Endothelial cell of umbilical vein (primary cell): Measurements from ENCODE around the gene CTDSP1. TPM values are rescaled to one million over a fixed set of nuclear protein-coding genes. Genes with fewer than 3 reads are reported as not detected.

ENCODE experiments used
- BruUV-seq: library from RNA; stranded (reverse); fragments of 400-500 nt; replicated peaks from 2 replicates; lab custom pipeline; 2021; lab: Mats Ljungman, UMichigan
- CTCF ChIA-PET: fragments of 300-600, 350-600 bp; sonication (Branson Sonifier 250); formaldehyde crosslinking; loops from one replicate; lab custom pipeline; 2021; ENCODE audit warnings: antibody characterized with exemption, inconsistent platforms; lab: Charles Lee
- POLR2A ChIA-PET: fragments of 300-600, 350-600 bp; sonication (Branson Sonifier 250); formaldehyde crosslinking; loops from one replicate; lab custom pipeline; 2021; ENCODE audit warnings: antibody characterized with exemption, inconsistent platforms; lab: Charles Lee
- DNase-seq: peaks from one replicate; pipeline ENCODE4 v3.0.0-alpha.2; 2011; ENCODE audit warnings: low read depth, low spot score
- FAIRE-seq: peaks from 2 replicates; lab custom pipeline; 2011; peaks lifted over from hg19 to GRCh38; lab: Jason Lieb, UNC
- H2AFZ ChIP-seq: 2 replicates; pipeline ENCODE4 v1.6.0; 2012; ENCODE audit warnings: low read depth, low read length, control low read depth, inconsistent platforms
- H3K27ac ChIP-seq: 2 replicates; pipeline ENCODE4 v1.5.1; 2011; ENCODE audit warnings: low read depth, mild to moderate bottlenecking, control low read depth, low read length, moderate library complexity; ENCODE audit not compliant: insufficient read depth
- H3K27me3 ChIP-seq, 2 experiments: 2 replicates each; pipeline versions ENCODE4 v1.6.0 to v1.6.1; 2011; ENCODE audit warnings: low read length in 2 of 2, mixed read lengths in 1 of 2; ENCODE audit not compliant: control insufficient read depth in 2 of 2, insufficient read depth in 2 of 2
- H3K36me3 ChIP-seq, 2 experiments: 2 replicates in 1 of 2; 3 replicates in 1 of 2; pipeline ENCODE4 v1.5.1; 2011; ENCODE audit warnings: low read length in 2 of 2, mild to moderate bottlenecking in 1 of 2, moderate library complexity in 1 of 2; ENCODE audit not compliant: control insufficient read depth in 2 of 2, insufficient read depth in 2 of 2; ENCODE audit errors: extremely low read depth in 1 of 2
- H3K4me1 ChIP-seq: 3 replicates; pipeline ENCODE4 v1.5.1; 2011; ENCODE audit warnings: mild to moderate bottlenecking, low read length; ENCODE audit not compliant: control insufficient read depth, insufficient read depth; ENCODE audit errors: extremely low read depth
- H3K4me2 ChIP-seq: 2 replicates; pipeline ENCODE4 v1.6.1; 2011; ENCODE audit warnings: low read length, control low read depth, mixed read lengths; ENCODE audit not compliant: insufficient read depth
- H3K4me3 ChIP-seq, 3 experiments: fragments of 200-600 bp in 1 of 3; sonication (generic), shearing (Covaris generic) in 1 of 3; replicated peaks in 1 of 3; 2 replicates each; pipeline ENCODE4 v1.5.1; 2011 to 2016; ENCODE audit warnings: control low read depth in 3 of 3, low read length in 3 of 3, mild to moderate bottlenecking in 2 of 3, inconsistent platforms in 1 of 3, low read depth in 1 of 3, moderate library complexity in 1 of 3; ENCODE audit not compliant: insufficient read depth in 1 of 3
- H3K79me2 ChIP-seq: 2 replicates; pipeline ENCODE4 v1.6.0; 2012; ENCODE audit warnings: low read length, inconsistent platforms; ENCODE audit not compliant: control insufficient read depth, insufficient read depth
- H3K9ac ChIP-seq: replicated peaks from 2 replicates; pipeline ENCODE3; 2011; ENCODE audit warnings: low read length, control low read depth; ENCODE audit not compliant: insufficient read depth; ENCODE audit errors: extremely low read depth
- H3K9me1 ChIP-seq: replicated peaks from 3 replicates; pipeline ENCODE4 v1.6.0; 2011; ENCODE audit warnings: mild to moderate bottlenecking, low read length; ENCODE audit not compliant: control insufficient read depth, insufficient read depth; ENCODE audit errors: extremely low read depth
- H3K9me3 ChIP-seq: replicated peaks from 2 replicates; pipeline ENCODE4 v1.5.1; 2012; ENCODE audit warnings: low read length, inconsistent platforms; ENCODE audit not compliant: control insufficient read depth, insufficient read depth
- H4K20me1 ChIP-seq: replicated peaks from 2 replicates; pipeline ENCODE3; 2011; ENCODE audit warnings: mild to moderate bottlenecking, low read length; ENCODE audit not compliant: control insufficient read depth, insufficient read depth; ENCODE audit errors: extremely low read depth
- EZH2 ChIP-seq: IDR thresholded peaks from 2 replicates; pipeline ENCODE4 v1.6.1; 2012; ENCODE audit warnings: borderline replicate concordance, low read depth, mild to moderate bottlenecking, moderate library complexity, low read length, inconsistent platforms; ENCODE audit not compliant: severe bottlenecking
- FOS ChIP-seq: IDR thresholded peaks from 2 replicates; pipeline ENCODE4 v1.6.1; 2011; ENCODE audit warnings: mild to moderate bottlenecking, low read length, moderate library complexity, borderline replicate concordance; ENCODE audit not compliant: insufficient read depth
- GATA2 ChIP-seq: IDR thresholded peaks from 2 replicates; pipeline ENCODE4 v1.7.0; 2011; ENCODE audit warnings: low read depth, mild to moderate bottlenecking, moderate library complexity, mixed read lengths, low read length; ENCODE audit not compliant: insufficient read length, insufficient read depth
- JUN ChIP-seq: IDR thresholded peaks from 2 replicates; pipeline ENCODE4 v1.6.1; 2011; ENCODE audit warnings: borderline replicate concordance, low read depth; ENCODE audit not compliant: insufficient read length, insufficient read depth
- MYC ChIP-seq: IDR thresholded peaks from one replicate; pipeline ENCODE4 v1.6.1; 2011; ENCODE audit warnings: mild to moderate bottlenecking, low read depth, low read length
- POLR2A ChIP-seq: IDR thresholded peaks from 2 replicates; pipeline ENCODE4 v1.6.1; 2012; ENCODE audit warnings: low read depth, mild to moderate bottlenecking, control low read depth, low read length
- POLR2AphosphoS5 ChIP-seq: IDR thresholded peaks from 2 replicates; pipeline ENCODE4 v1.6.1; 2012; ENCODE audit warnings: low read depth, mild to moderate bottlenecking, control low read depth, low read length, moderate library complexity; ENCODE audit not compliant: insufficient read depth
- dilution Hi-C: fragments of 300-500 bp; cut with MboI; formaldehyde crosslinking; loops from one replicate; pipeline ENCODE4 v1.15.0; 2019; ENCODE audit warnings: low sequenced_read_pairs; ENCODE audit not compliant: extremely low pct_ligation_motif_present
- intact Hi-C: fragments of 100-400 bp; cut with micrococcal nuclease; formaldehyde crosslinking; loops from one replicate; pipeline ENCODE4 v1.10.0; 2022
- polyA plus RNA-seq, 4 experiments: library from polyadenylated mRNA; depleted of rRNA in 3 of 4; stranded (reverse) in 3 of 4; unstranded in 1 of 4; fragments of >200 nt; gene quantifications; 2 replicates each; pipeline versions ENCODE4 v1.2.1 to v1.2.3, GENCODE V29; 2011 to 2012; ENCODE audit warnings: missing spikeins in 1 of 4
- total RNA-seq: library from RNA; stranded (reverse); gene quantifications from 2 replicates; pipeline ENCODE4 v1.2.3, GENCODE V29; 2021
- TF ChIP-seq, protein P1 (sequence below): IDR thresholded peaks from 2 replicates; pipeline ENCODE4 v1.6.1; 2011; ENCODE audit not compliant: insufficient read depth, insufficient read length
- TF ChIP-seq, protein P2 (sequence below), 2 donors: IDR thresholded peaks; 1 replicate in 1 of 2; 2 replicates in 1 of 2; pipeline ENCODE4 v1.5.1; 2011; ENCODE audit warnings: low read length in 2 of 2, mild to moderate bottlenecking in 2 of 2, moderate library complexity in 2 of 2, control low read depth in 1 of 2, inconsistent platforms in 1 of 2, low read depth in 1 of 2; ENCODE audit not compliant: insufficient read depth in 1 of 2; ENCODE audit errors: extremely low read depth in 1 of 2

Gene CTDSP1
- total and polyA plus RNA-seq, 2 donors (not counting 3 experiments of a cell fraction or from before 2014, with no cell fraction given): 86.1 to 112 TPM

DNA sequence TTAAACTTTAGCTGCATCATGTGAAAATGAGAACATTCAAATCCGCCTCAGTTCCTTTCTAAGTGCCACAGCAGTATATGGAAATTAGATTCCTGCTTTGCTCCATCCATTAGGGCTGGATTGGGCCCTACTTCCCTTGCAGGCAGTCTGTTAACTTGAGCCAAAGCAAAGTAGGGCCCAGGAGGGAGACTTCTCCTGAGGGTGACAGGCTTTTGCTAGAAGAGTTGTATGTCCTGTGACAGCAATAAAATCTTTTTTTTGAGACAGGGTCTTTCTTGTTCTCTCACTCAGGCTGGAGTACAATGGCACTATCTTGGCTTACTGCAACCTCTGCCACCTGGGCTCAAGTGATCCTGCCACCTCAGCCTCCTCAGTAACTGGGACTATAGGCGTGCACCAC is 47.4 kb downstream of the CTDSP1 start:
- no TSS peak for BruUV-seq
- no peak for FAIRE-seq
- no peaks in the 10 kb centered on the region for H4K20me1 ChIP-seq
- H3K4me3 ChIP-seq: no peak overlapping the region
- ChIA-PET CTCF (interaction anchor here (4.1 kb wide), 1 partner anchor 19 kb away, joined by 14 read pairs; no protein-coding TSS in a partner anchor), POLR2A (no interaction called here)
- TF ChIP-seq, protein P1, sequence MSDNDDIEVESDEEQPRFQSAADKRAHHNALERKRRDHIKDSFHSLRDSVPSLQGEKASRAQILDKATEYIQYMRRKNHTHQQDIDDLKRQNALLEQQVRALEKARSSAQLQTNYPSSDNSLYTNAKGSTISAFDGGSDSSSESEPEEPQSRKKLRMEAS: no peak
- no peak for TF ChIP-seq JUN
- TF ChIP-seq EZH2: no peak
- no peak for TF ChIP-seq MYC
- TF ChIP-seq POLR2AphosphoS5: no peak
- TF ChIP-seq FOS: no peak
- no peak for TF ChIP-seq GATA2
- TF ChIP-seq, protein P2, sequence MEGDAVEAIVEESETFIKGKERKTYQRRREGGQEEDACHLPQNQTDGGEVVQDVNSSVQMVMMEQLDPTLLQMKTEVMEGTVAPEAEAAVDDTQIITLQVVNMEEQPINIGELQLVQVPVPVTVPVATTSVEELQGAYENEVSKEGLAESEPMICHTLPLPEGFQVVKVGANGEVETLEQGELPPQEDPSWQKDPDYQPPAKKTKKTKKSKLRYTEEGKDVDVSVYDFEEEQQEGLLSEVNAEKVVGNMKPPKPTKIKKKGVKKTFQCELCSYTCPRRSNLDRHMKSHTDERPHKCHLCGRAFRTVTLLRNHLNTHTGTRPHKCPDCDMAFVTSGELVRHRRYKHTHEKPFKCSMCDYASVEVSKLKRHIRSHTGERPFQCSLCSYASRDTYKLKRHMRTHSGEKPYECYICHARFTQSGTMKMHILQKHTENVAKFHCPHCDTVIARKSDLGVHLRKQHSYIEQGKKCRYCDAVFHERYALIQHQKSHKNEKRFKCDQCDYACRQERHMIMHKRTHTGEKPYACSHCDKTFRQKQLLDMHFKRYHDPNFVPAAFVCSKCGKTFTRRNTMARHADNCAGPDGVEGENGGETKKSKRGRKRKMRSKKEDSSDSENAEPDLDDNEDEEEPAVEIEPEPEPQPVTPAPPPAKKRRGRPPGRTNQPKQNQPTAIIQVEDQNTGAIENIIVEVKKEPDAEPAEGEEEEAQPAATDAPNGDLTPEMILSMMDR (IDR thresholded peaks at IDR 0.05; ENCODE audit: extremely low read depth in 1 of 2, insufficient read depth in 1 of 2, low read depth in 1 of 2, low read length in 2 of 2): no peak
- no peak for TF ChIP-seq POLR2A
- no peaks in the 10 kb centered on the region for H3K36me3 ChIP-seq
- intact Hi-C loops: no loop called here
- H3K9me1 ChIP-seq: no peaks in the 10 kb centered on the region
- peaks cover 16% of the 10 kb centered on the region for H3K4me1 ChIP-seq
- H3K4me2 ChIP-seq: no peak overlapping the region
- no peak overlapping the region for H3K27ac ChIP-seq
- no peak overlapping the region for H3K9ac ChIP-seq
- dilution Hi-C loops: no loop called here
- DNase-seq: no peak
- no peaks in the 10 kb centered on the region for H3K9me3 ChIP-seq
- no peak overlapping the region for H2AFZ ChIP-seq
- H3K79me2 ChIP-seq: no peaks in the 10 kb centered on the region
- no peaks in the 10 kb centered on the region for H3K27me3 ChIP-seq
